Transverse colon (tissue), 4 donors: ENCODE data around the gene FAM20C.

Experiments
- CTCF ChIP-seq, 5 experiments: fragments of 200-600 bp in 3 of 5; fragments of 450-650 bp in 2 of 5; sonication (generic) in 3 of 5; IDR thresholded peaks; 1 replicate in 2 of 5; 2 replicates in 3 of 5; pipeline ENCODE4 v1.5.1; 2016 to 2017; ENCODE audit warnings: antibody characterized with exemption in 5 of 5, inconsistent platforms in 3 of 5, mild to moderate bottlenecking in 2 of 5, moderate library complexity in 1 of 5
- EP300 ChIP-seq: sonication (generic); formaldehyde crosslinking; IDR thresholded peaks from one replicate; pipeline ENCODE4 v1.6.1; 2017; ENCODE audit warnings: antibody characterized with exemption, low read depth
- POLR2A ChIP-seq: fragments of 450-650 bp; IDR thresholded peaks from one replicate; pipeline ENCODE4 v1.6.1; 2016; ENCODE audit warnings: antibody characterized with exemption, mild to moderate bottlenecking, moderate library complexity
- POLR2AphosphoS5 ChIP-seq, 3 donors: sonication (generic); formaldehyde crosslinking; IDR thresholded peaks; one replicate each; pipeline ENCODE4 v1.6.1; 2016; ENCODE audit warnings: antibody characterized with exemption in 3 of 3

- TF ChIP-seq CTCF (IDR thresholded peaks at IDR 0.05), result no peak
- no peak for TF ChIP-seq EP300
- TF ChIP-seq POLR2A, result no peak
- TF ChIP-seq POLR2AphosphoS5 (IDR thresholded peaks at IDR 0.05), result no peak
Observed at GRCh38 chr7:297611-298374, 105.4 kb downstream of the FAM20C start.
